T-helper 2 cell (primary cell): ENCODE measurements around the gene DSC2.
"Not testable (repeated sequence)": the region's sequence is repeated elsewhere in the genome, so short reads cannot be mapped to it uniquely, and the experiment has no call there.

Experiments used
- DNase-seq, 5 experiments: peaks; one replicate each; pipeline versions ENCODE4 v3.0.0 to v3.0.0-alpha.2; 2012 to 2022

Gene DSC2

GRCh38 chr18:31042406-31043181, 59.6 kb downstream of the DSC2 start, which contains the start of gene DSC3:
TSS of gene DSC3 (minus strand) at chr18:31042742. CDS start at chr18:31042660, 82 bp downstream.
- DNase-seq, result no peak

GRCh38 chr18:31042084-31042405, 60.2 kb downstream of the DSC2 start:
- no peak for DNase-seq

- no peak for DNase-seq
Measured at GRCh38 chr18:31041271-31042083, 60.7 kb downstream of the DSC2 start.

- no peak for DNase-seq
Measured at GRCh38 chr18:31040686-31041270, 61.4 kb downstream of the DSC2 start.

- DNase-seq, result no peak
Measured at GRCh38 chr18:31039426-31039825, 62.8 kb downstream of the DSC2 start.

GRCh38 chr18:31037686-31038085, 64.5 kb downstream of the DSC2 start:
- not testable (repeated sequence) for DNase-seq

- DNase-seq, result no peak
Measured at GRCh38 chr18:31034541-31034940, 67.7 kb downstream of the DSC2 start.

GRCh38 chr18:31030574-31031278, 71.5 kb downstream of the DSC2 start:
- DNase-seq, result no peak

- DNase-seq, result no peak
Measured at GRCh38 chr18:31015715-31016434, 86.3 kb downstream of the DSC2 start.

GRCh38 chr18:31011455-31011854, 90.8 kb downstream of the DSC2 start:
- DNase-seq, result not testable (repeated sequence)

GRCh38 chr18:31010601-31011000, 91.6 kb downstream of the DSC2 start:
- no peak for DNase-seq
